PC-3 (cell line): ENCODE measurements around the gene C6orf136. TPM values are rescaled to one million over a fixed set of nuclear protein-coding genes. Genes with fewer than 3 reads are reported as not detected.

Source experiments
- ATAC-seq: fragments of 200-7000 bp; cut with Tn5 transposase; 2 replicates; pipeline ENCODE4 v1.9.1; 2020; ENCODE audit warnings: mild to moderate bottlenecking, moderate library complexity
- BruUV-seq: library from RNA; stranded (reverse); fragments of 400-500 nt; replicated peaks from 2 replicates; lab custom pipeline; 2021; lab: Mats Ljungman, UMichigan
- CTCF ChIA-PET: fragments of 300-600 bp; sonication (Branson Sonifier 250); formaldehyde crosslinking; loops from one replicate; lab custom pipeline; 2022; ENCODE audit warnings: antibody characterized with exemption; lab: Charles Lee
- POLR2A ChIA-PET: fragments of 300-600 bp; sonication (Branson Sonifier 250); formaldehyde crosslinking; loops from one replicate; lab custom pipeline; 2022; ENCODE audit warnings: antibody characterized with exemption; ENCODE audit not compliant: unreplicated experiment; lab: Charles Lee
- DNase-seq: peaks from one replicate; pipeline ENCODE4 v3.0.0-alpha.2; 2015
- H2AFZ ChIP-seq: fragments of 300-600 bp; sonication (generic); 2 replicates; pipeline ENCODE4 v1.6.0; 2016; ENCODE audit warnings: antibody characterized with exemption, low read length
- H3F3A ChIP-seq: fragments of 300-600 bp; sonication (generic); one replicate; pipeline ENCODE4 v1.6.0; 2017; ENCODE audit warnings: antibody characterized with exemption, low read length, control low read depth, mild to moderate bottlenecking; ENCODE audit not compliant: unreplicated experiment
- H3K27ac ChIP-seq: fragments of 300-600 bp; sonication (generic); 2 replicates; pipeline ENCODE4 v1.5.1; 2016; ENCODE audit warnings: mild to moderate bottlenecking, low read length
- H3K27me3 ChIP-seq: fragments of 300-600 bp; sonication (generic); 2 replicates; pipeline ENCODE4 v1.6.1; 2016; ENCODE audit warnings: low read length, mixed read lengths
- H3K36me3 ChIP-seq: fragments of 300-600 bp; sonication (generic); 2 replicates; pipeline ENCODE4 v1.6.1; 2016; ENCODE audit warnings: low read depth, mixed run types, low read length, mixed read lengths
- H3K4me1 ChIP-seq: fragments of 300-600 bp; sonication (generic); 2 replicates; pipeline ENCODE4 v1.5.1; 2016; ENCODE audit warnings: low read length; ENCODE audit not compliant: insufficient read depth
- H3K4me2 ChIP-seq: fragments of 300-600 bp; sonication (generic); 2 replicates; pipeline ENCODE4 v1.6.0; 2016; ENCODE audit warnings: low read length
- H3K4me3 ChIP-seq: fragments of 300-600 bp; sonication (generic); 2 replicates; pipeline ENCODE4 v1.5.1; 2016; ENCODE audit warnings: mild to moderate bottlenecking, low read length, mixed read lengths
- H3K79me2 ChIP-seq: fragments of 300-600 bp; sonication (generic); 2 replicates; pipeline ENCODE4 v1.6.1; 2017; ENCODE audit warnings: low read length, mixed read lengths
- H3K9ac ChIP-seq: fragments of 300-600 bp; sonication (generic); 2 replicates; pipeline ENCODE4 v1.6.0; 2016; ENCODE audit warnings: mild to moderate bottlenecking, low read length
- H3K9me2 ChIP-seq: fragments of 300-600 bp; sonication (generic); replicated peaks from 2 replicates; pipeline ENCODE4 v1.6.1; 2016; ENCODE audit warnings: mixed run types, low read length, mixed read lengths
- H3K9me3 ChIP-seq: fragments of 300-600 bp; sonication (generic); 2 replicates; pipeline ENCODE4 v1.6.1; 2016; ENCODE audit warnings: low read length, mixed read lengths
- H4K20me1 ChIP-seq: fragments of 300-600 bp; sonication (generic); 2 replicates; pipeline ENCODE4 v1.6.1; 2016; ENCODE audit warnings: low read length, mixed read lengths
- EZH2 ChIP-seq: fragments of 300-600 bp; sonication (generic); IDR thresholded peaks from one replicate; pipeline ENCODE4 v1.6.1; 2017; ENCODE audit warnings: antibody characterized with exemption, mild to moderate bottlenecking, low read length; ENCODE audit not compliant: unreplicated experiment
- EZH2phosphoT487 ChIP-seq: fragments of 300-600 bp; sonication (generic); IDR thresholded peaks from 2 replicates; pipeline ENCODE4 v1.6.1; 2018; ENCODE audit warnings: mild to moderate bottlenecking, antibody characterized with exemption, low read length, borderline replicate concordance
- intact Hi-C: fragments of 100-400 bp; cut with micrococcal nuclease; formaldehyde crosslinking; loops from 2 replicates; pipeline ENCODE4 v1.9.0; 2023
- total RNA-seq: library from RNA; depleted of rRNA; stranded (reverse); fragments of >200 nt; gene quantifications from 2 replicates; pipeline ENCODE4 v1.2.3, GENCODE V29; 2014
- TF ChIP-seq, protein P1 (sequence below): fragments of 300-600 bp; sonication (generic); conservative IDR thresholded peaks from 2 replicates; pipeline ENCODE4 v1.5.1; 2017; ENCODE audit warnings: antibody characterized with exemption, low read depth, mild to moderate bottlenecking, low read length

Gene C6orf136
- total RNA-seq, 1 experiment from 2014 or later = 18.7 TPM

DNA sequence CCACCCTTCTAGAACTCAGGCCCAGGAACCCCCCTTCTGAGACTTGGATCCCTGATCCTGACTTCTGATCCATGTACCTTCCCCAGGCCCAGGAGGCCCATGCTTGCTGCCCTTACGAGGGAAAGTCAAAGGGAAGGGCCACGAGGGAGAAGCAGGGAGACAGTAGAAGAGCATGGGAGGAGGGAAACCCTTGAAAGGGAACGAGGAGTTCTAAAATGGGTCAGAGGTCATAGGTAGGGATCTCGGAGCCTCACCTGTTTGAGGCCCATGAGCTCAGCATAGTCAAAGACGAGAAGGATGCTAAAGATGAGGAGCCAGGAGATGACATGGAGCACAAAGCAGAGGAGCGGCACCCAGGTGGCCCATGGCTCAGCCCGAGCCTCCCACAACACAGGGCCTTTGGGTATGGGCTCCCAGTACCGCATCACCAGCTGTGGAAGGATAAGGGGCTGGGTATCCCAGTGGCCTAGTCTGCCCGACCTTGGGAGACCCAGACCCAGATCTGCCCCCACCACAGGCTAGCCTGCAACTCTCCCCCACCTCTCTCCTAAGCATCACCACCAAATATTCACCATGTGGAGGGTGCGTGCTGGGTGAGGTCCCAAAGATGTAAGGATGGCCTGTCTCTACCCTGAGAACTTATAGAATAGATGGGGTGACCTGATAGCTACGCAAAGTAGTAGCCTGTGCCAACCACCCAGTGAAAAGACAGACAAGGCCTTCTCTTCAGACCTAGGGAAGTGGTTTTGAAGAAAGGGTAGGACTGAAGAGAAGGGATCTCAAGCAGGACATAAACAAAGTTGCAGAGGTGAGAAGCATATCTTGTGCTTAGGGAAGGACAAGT, 42.3 kb downstream of the C6orf136 start:
- Histone ChIP-seq H3K4me1 (peaks cover 50% of the 10 kb centered on the region), H3K9me2 (no peaks in the 10 kb centered on the region), H2AFZ (no peak overlapping the region), H3K9me3 (no peaks in the 10 kb centered on the region), H3K27ac (no peak overlapping the region), H3K27me3 (no peaks in the 10 kb centered on the region), H4K20me1 (no peaks in the 10 kb centered on the region), H3K9ac (no peak overlapping the region), H3K36me3 (no peaks in the 10 kb centered on the region), H3F3A (no peaks in the 10 kb centered on the region), H3K79me2 (peaks cover 54% of the 10 kb centered on the region), H3K4me2 (peak overlapping the region; percentile 90), H3K4me3 (no peak overlapping the region)
- ATAC-seq (no peak), DNase-seq (no peak)
- POLR2A ChIA-PET = interaction anchor here (0.6 kb wide), 1 partner anchor 398 kb away, joined by 6 read pairs; no protein-coding TSS in a partner anchor
- CTCF ChIA-PET = no interaction called here
- TF ChIP-seq, protein P1, sequence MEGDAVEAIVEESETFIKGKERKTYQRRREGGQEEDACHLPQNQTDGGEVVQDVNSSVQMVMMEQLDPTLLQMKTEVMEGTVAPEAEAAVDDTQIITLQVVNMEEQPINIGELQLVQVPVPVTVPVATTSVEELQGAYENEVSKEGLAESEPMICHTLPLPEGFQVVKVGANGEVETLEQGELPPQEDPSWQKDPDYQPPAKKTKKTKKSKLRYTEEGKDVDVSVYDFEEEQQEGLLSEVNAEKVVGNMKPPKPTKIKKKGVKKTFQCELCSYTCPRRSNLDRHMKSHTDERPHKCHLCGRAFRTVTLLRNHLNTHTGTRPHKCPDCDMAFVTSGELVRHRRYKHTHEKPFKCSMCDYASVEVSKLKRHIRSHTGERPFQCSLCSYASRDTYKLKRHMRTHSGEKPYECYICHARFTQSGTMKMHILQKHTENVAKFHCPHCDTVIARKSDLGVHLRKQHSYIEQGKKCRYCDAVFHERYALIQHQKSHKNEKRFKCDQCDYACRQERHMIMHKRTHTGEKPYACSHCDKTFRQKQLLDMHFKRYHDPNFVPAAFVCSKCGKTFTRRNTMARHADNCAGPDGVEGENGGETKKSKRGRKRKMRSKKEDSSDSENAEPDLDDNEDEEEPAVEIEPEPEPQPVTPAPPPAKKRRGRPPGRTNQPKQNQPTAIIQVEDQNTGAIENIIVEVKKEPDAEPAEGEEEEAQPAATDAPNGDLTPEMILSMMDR = no peak
- no peak for TF ChIP-seq EZH2phosphoT487
- TF ChIP-seq EZH2 = no peak
- no TSS peak for BruUV-seq
- intact Hi-C loops = loop anchor here (5.0 kb wide), 1 partner anchor 133 kb away; no protein-coding TSS in a partner anchor

- intact Hi-C loops = loop anchor here (5.0 kb wide), 1 partner anchor 132 kb away; no protein-coding TSS in a partner anchor
Measured at GRCh38 chr6:30689985-30690384, 43.1 kb downstream of the C6orf136 start.

More at GRCh38 chr6:30689985-30690384, 43.1 kb downstream of the C6orf136 start:
- Histone ChIP-seq H3K4me3 (peak overlapping the region; percentile 81), H3K36me3 (no peaks in the 10 kb centered on the region), H3K9ac (peak overlapping the region; percentile 74), H4K20me1 (no peaks in the 10 kb centered on the region), H3K9me2 (no peaks in the 10 kb centered on the region), H2AFZ (no peak overlapping the region), H3K27me3 (no peaks in the 10 kb centered on the region), H3K4me1 (peaks cover 48% of the 10 kb centered on the region), H3F3A (no peaks in the 10 kb centered on the region), H3K9me3 (no peaks in the 10 kb centered on the region), H3K27ac (peak overlapping the region; percentile 47), H3K4me2 (peak overlapping the region; percentile 90), H3K79me2 (peaks cover 47% of the 10 kb centered on the region)
- DNase-seq (no peak), ATAC-seq (no peak)
- POLR2A ChIA-PET = interaction anchor here (0.6 to 0.7 kb wide), 2 partner anchors 52 to 53 kb away, joined by 5 to 16 read pairs; partner anchors contain the start of gene FLOT1
- CTCF ChIA-PET = no interaction called here
- TF ChIP-seq, protein P1 = no peak
- TF ChIP-seq EZH2 (no peak), EZH2phosphoT487 (no peak)
- BruUV-seq = no TSS peak
